Neural cell (in vitro differentiated cells): ENCODE measurements around the gene STXBP1. TPM values are rescaled to one million over a fixed set of nuclear protein-coding genes. Genes with fewer than 3 reads are reported as not detected.

ENCODE experiments used
- H2AFZ ChIP-seq: fragments of 200-600, 300-800 bp; sonication (generic), shearing (Covaris generic); 2 replicates; pipeline ENCODE4 v1.6.0; 2014; ENCODE audit warnings: low read depth, mild to moderate bottlenecking, antibody characterized with exemption, low read length, moderate library complexity
- H3F3A ChIP-seq: fragments of 200-600 bp; shearing (Covaris generic); 2 replicates; pipeline ENCODE4 v1.6.1; 2016; ENCODE audit warnings: mild to moderate bottlenecking, moderate library complexity, mixed read lengths, antibody characterized with exemption, low read length; ENCODE audit not compliant: insufficient read depth, poor library complexity, severe bottlenecking
- H3K27ac ChIP-seq: fragments of 200-600, 300-800 bp; sonication (generic), shearing (Covaris generic); 2 replicates; pipeline ENCODE4 v1.5.1; 2014; ENCODE audit warnings: mild to moderate bottlenecking, low read length, moderate library complexity
- H3K27me3 ChIP-seq: fragments of 300-800, 200-600 bp; sonication (generic), shearing (Covaris generic); 2 replicates; pipeline ENCODE4 v1.6.0; 2014; ENCODE audit warnings: mild to moderate bottlenecking, low read depth, low read length, moderate library complexity; ENCODE audit not compliant: insufficient read depth
- H3K36me3 ChIP-seq: fragments of 300-800, 200-600 bp; sonication (generic), shearing (Covaris generic); 2 replicates; pipeline ENCODE4 v1.5.1; 2014; ENCODE audit warnings: mild to moderate bottlenecking, antibody characterized with exemption, low read length, moderate library complexity; ENCODE audit not compliant: insufficient read depth
- H3K4me2 ChIP-seq: fragments of 300-800, 200-600 bp; sonication (generic), shearing (Covaris generic); 2 replicates; pipeline ENCODE4 v1.6.0; 2014; ENCODE audit warnings: mild to moderate bottlenecking, low read length
- H3K4me3 ChIP-seq: fragments of 300-800, 200-600 bp; sonication (generic), shearing (Covaris generic); 2 replicates; pipeline ENCODE4 v1.5.1; 2014; ENCODE audit warnings: mild to moderate bottlenecking, low read length, moderate library complexity
- H3K79me2 ChIP-seq: fragments of 200-600 bp; shearing (Covaris generic); replicated peaks from 2 replicates; pipeline ENCODE4 v1.6.0; 2014; ENCODE audit warnings: mild to moderate bottlenecking, low read length, moderate library complexity; ENCODE audit not compliant: insufficient read depth
- H3K9ac ChIP-seq: fragments of 300-800, 200-600 bp; sonication (generic), shearing (Covaris generic); 2 replicates; pipeline ENCODE4 v1.6.1; 2016; ENCODE audit warnings: mild to moderate bottlenecking, low read length, mixed read lengths
- H3K9me2 ChIP-seq: fragments of 200-600 bp; shearing (Covaris generic); 2 replicates; pipeline ENCODE4 v1.6.1; 2016; ENCODE audit warnings: mild to moderate bottlenecking, low read length, mixed read lengths; ENCODE audit not compliant: insufficient read depth
- H3K9me3 ChIP-seq: fragments of 200-600, 300-800 bp; sonication (generic), shearing (Covaris generic); 2 replicates; pipeline ENCODE4 v1.6.1; 2016; ENCODE audit warnings: mild to moderate bottlenecking, mixed run types, low read length, moderate library complexity, mixed read lengths
- H4K20me1 ChIP-seq: fragments of 200-600 bp; shearing (Covaris generic); 2 replicates; pipeline ENCODE4 v1.6.1; 2016; ENCODE audit warnings: mild to moderate bottlenecking, mixed run types; ENCODE audit not compliant: insufficient read depth
- CTCF ChIP-seq: fragments of 450-650 bp; IDR thresholded peaks from 2 replicates; pipeline ENCODE4 v1.5.1; 2014; ENCODE audit warnings: antibody characterized with exemption, mild to moderate bottlenecking, moderate library complexity; ENCODE audit not compliant: poor library complexity, severe bottlenecking
- EP300 ChIP-seq: fragments of 450-650 bp; conservative IDR thresholded peaks from 2 replicates; pipeline ENCODE4 v1.6.1; 2014; ENCODE audit warnings: antibody characterized with exemption, mild to moderate bottlenecking, moderate library complexity; ENCODE audit not compliant: poor library complexity, severe bottlenecking
- EZH2 ChIP-seq: fragments of 200-600, 300-800 bp; shearing (Covaris generic), sonication (generic); IDR thresholded peaks from 2 replicates; pipeline ENCODE4 v1.6.1; 2014; ENCODE audit warnings: antibody characterized with exemption, low read length, borderline replicate concordance, mild to moderate bottlenecking; ENCODE audit not compliant: insufficient read depth, poor library complexity, severe bottlenecking
- POLR2AphosphoS5 ChIP-seq: IDR thresholded peaks from 2 replicates; pipeline ENCODE4 v1.6.1; 2012
- RAD21 ChIP-seq: fragments of 450-650 bp; conservative IDR thresholded peaks from 2 replicates; pipeline ENCODE4 v1.6.1; 2014; ENCODE audit warnings: antibody characterized with exemption, mild to moderate bottlenecking, moderate library complexity
- REST ChIP-seq: IDR thresholded peaks from 2 replicates; pipeline ENCODE4 v1.6.1; 2012; ENCODE audit warnings: borderline replicate concordance
- SMC3 ChIP-seq: fragments of 450-650 bp; conservative IDR thresholded peaks from 2 replicates; pipeline ENCODE4 v1.6.1; 2014; ENCODE audit warnings: antibody characterized with exemption, mild to moderate bottlenecking, moderate library complexity; ENCODE audit not compliant: poor library complexity
- TAF1 ChIP-seq: IDR thresholded peaks from 2 replicates; pipeline ENCODE4 v1.6.1; 2012; ENCODE audit warnings: low read depth
- polyA plus RNA-seq: library from polyadenylated mRNA; depleted of rRNA; stranded (reverse); fragments of >200 nt; gene quantifications from 2 replicates; pipeline ENCODE4 v1.2.3, GENCODE V29; 2014

STXBP1 gene
- polyA plus RNA-seq, 1 donor from 2014 or later: 42.5 TPM

- Histone ChIP-seq H2AFZ (no peak overlapping the region), H3K79me2 (no peaks in the 10 kb centered on the region), H3K36me3 (no peaks in the 10 kb centered on the region), H3K4me3 (no peak overlapping the region), H3F3A (peaks cover 3% of the 10 kb centered on the region), H3K9ac (no peak overlapping the region), H3K9me2 (no peaks in the 10 kb centered on the region), H3K9me3 (no peaks in the 10 kb centered on the region), H3K27me3 (no peaks in the 10 kb centered on the region), H4K20me1 (no peaks in the 10 kb centered on the region), H3K4me2 (no peak overlapping the region), H3K27ac (no peak overlapping the region)
- TF ChIP-seq EP300: no peak
- no peak for TF ChIP-seq POLR2AphosphoS5
- TF ChIP-seq CTCF: no peak
These were observed 8.9 kb upstream of the STXBP1 start for GRCh38 chr9:127603226-127603625.

GRCh38 chr9:127606043-127606442, 6.0 kb upstream of the STXBP1 start:
- H3K27ac ChIP-seq: no peak overlapping the region
- H3K9me3 ChIP-seq: no peaks in the 10 kb centered on the region
- no peak overlapping the region for H3K4me3 ChIP-seq
- H3K27me3 ChIP-seq: peaks cover 10% of the 10 kb centered on the region
- H3K9ac ChIP-seq: no peak overlapping the region
- H3F3A ChIP-seq: peaks cover 3% of the 10 kb centered on the region
- no peaks in the 10 kb centered on the region for H3K36me3 ChIP-seq
- no peaks in the 10 kb centered on the region for H3K79me2 ChIP-seq
- TF ChIP-seq EZH2 (no peak), REST (no peak), EP300 (no peak), CTCF (no peak), SMC3 (no peak), TAF1 (no peak), RAD21 (no peak)
- no peaks in the 10 kb centered on the region for H4K20me1 ChIP-seq
- H2AFZ ChIP-seq: no peak overlapping the region
- no peak overlapping the region for H3K4me2 ChIP-seq
- H3K9me2 ChIP-seq: no peaks in the 10 kb centered on the region
